ENCODE results near the gene KRT17. TPM values are rescaled to one million over a fixed set of nuclear protein-coding genes. Genes with fewer than 3 reads are reported as not detected.

KRT17 gene
- total and polyA plus RNA-seq, 2 experiments from 2014 or later = 1.8 to 3.8 TPM

DNA sequence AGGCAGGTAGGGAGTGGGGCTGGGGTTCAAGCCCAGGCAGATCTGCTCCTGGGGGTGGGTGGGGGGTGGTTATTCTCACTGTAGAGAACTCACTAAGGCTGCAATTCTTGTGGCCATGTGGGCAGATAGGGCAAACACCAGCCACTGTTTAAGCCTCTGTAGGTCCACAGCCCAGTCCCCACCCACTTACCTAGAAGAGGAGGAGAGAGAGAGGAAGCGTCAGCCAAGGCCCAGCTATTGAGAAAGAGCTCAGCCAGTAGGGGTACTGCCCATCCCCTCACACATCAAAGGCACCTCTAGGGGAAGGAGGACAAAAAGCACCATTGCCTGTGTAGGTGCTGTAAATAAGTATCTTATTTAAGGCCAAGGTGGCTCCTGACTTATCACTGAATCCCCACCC lies 24.7 kb downstream of the KRT17 start:
- no peak overlapping the region for H3K27ac ChIP-seq
- no peaks in the 10 kb centered on the region for H3K4me1 ChIP-seq (ENCODE audit: insufficient read depth)
- no peaks in the 10 kb centered on the region for H3K9me2 ChIP-seq (ENCODE audit: insufficient read depth)
- no peaks in the 10 kb centered on the region for H3K9me3 ChIP-seq (ENCODE audit: low read depth)
- no peaks in the 10 kb centered on the region for H3K79me2 ChIP-seq (ENCODE audit: insufficient read depth)
- no peaks in the 10 kb centered on the region for H3F3A ChIP-seq (ENCODE audit: insufficient read depth)
- no peak for DNase-seq
- no peak overlapping the region for H3K4me3 ChIP-seq
- WGBS, 2 experiments (ENCODE audit: low coverage in 1 of 2, low lambda C conversion rate in 2 of 2, missing lambda C conversion rate in 2 of 2) = 84 to 100% methylated on average over 1 of the region's 1 CpG
- no peaks in the 10 kb centered on the region for H4K20me1 ChIP-seq (ENCODE audit: insufficient read depth)
- H3K4me2 ChIP-seq (ENCODE audit: unreplicated experiment) = no peak overlapping the region
- H3K27me3 ChIP-seq (replicated peaks; ENCODE audit: insufficient read depth) = peaks cover 34% of the 10 kb centered on the region
- in situ Hi-C loops (cut with MboI) = no loop called here
- no peaks in the 10 kb centered on the region for H3K36me3 ChIP-seq (ENCODE audit: low read depth)
- no peak overlapping the region for H3K9ac ChIP-seq
- TF ChIP-seq EZH2phosphoT487 (IDR thresholded peaks at IDR 0.05; ENCODE audit: insufficient read depth, low read depth) (no peak), EZH2 (IDR thresholded peaks at IDR 0.05; ENCODE audit: insufficient read depth, poor library complexity, severe bottlenecking) (no peak)
- H2AFZ ChIP-seq = no peak overlapping the region

DNA sequence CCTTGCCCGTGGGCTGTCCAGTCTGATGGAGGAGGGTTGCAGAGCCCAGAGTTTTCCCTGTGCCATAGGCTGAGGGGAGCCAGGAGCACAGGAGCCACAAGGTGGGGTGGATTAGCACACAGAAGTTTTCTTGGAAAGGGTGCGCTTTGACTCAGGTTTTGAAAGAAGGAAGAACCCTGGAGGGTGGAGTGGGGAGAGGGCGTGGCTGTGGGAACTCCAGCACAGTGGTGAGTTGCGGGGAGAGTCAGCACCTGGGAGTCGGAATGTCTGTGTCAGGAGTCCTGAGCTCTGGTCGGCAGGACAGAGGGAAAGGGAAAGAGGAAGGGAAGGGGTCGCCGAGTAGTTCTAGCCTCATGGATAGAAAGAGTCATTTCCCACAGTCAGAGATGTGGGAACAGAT lies 28.8 kb downstream of the KRT17 start:
- H3K27me3 ChIP-seq (replicated peaks; ENCODE audit: insufficient read depth) = peaks cover 29% of the 10 kb centered on the region; the same call in 1 of the 2 replicates
- no peaks in the 10 kb centered on the region for H3K9me3 ChIP-seq (ENCODE audit: low read depth)
- no peak overlapping the region for H3K4me2 ChIP-seq (ENCODE audit: unreplicated experiment)
- H3K27ac ChIP-seq = no peak overlapping the region
- no peaks in the 10 kb centered on the region for H3K4me1 ChIP-seq (ENCODE audit: insufficient read depth)
- H3K9ac ChIP-seq = no peak overlapping the region
- no peak overlapping the region for H3K4me3 ChIP-seq
- H3K9me2 ChIP-seq (ENCODE audit: insufficient read depth) = no peaks in the 10 kb centered on the region
- no peaks in the 10 kb centered on the region for H3K79me2 ChIP-seq (ENCODE audit: insufficient read depth)
- no peaks in the 10 kb centered on the region for H4K20me1 ChIP-seq (ENCODE audit: insufficient read depth)
- H3F3A ChIP-seq (ENCODE audit: insufficient read depth) = no peaks in the 10 kb centered on the region
- DNase-seq = no peak
- no peak for TF ChIP-seq EZH2phosphoT487 (IDR thresholded peaks at IDR 0.05; ENCODE audit: insufficient read depth, low read depth)
- TF ChIP-seq EZH2 (IDR thresholded peaks at IDR 0.05; ENCODE audit: insufficient read depth, poor library complexity, severe bottlenecking) = no peak
- no peaks in the 10 kb centered on the region for H3K36me3 ChIP-seq (ENCODE audit: low read depth)
- 70% methylated on average over 8 of the region's 8 CpGs for WGBS, 2 experiments (ENCODE audit: low coverage in 1 of 2, low lambda C conversion rate in 2 of 2, missing lambda C conversion rate in 2 of 2)
- H2AFZ ChIP-seq = no peak overlapping the region
- in situ Hi-C loops (cut with MboI) = no loop called here

GRCh38 chr17:41594363-41594915 lies 29.9 kb downstream of the KRT17 start:
- TF ChIP-seq EZH2 (IDR thresholded peaks at IDR 0.05; ENCODE audit: insufficient read depth, poor library complexity, severe bottlenecking) (no peak), EZH2phosphoT487 (IDR thresholded peaks at IDR 0.05; ENCODE audit: insufficient read depth, low read depth) (no peak)
- Histone ChIP-seq H3K4me2 (ENCODE audit: unreplicated experiment) (no peak overlapping the region), H3K79me2 (ENCODE audit: insufficient read depth) (no peaks in the 10 kb centered on the region), H3K4me3 (no peak overlapping the region), H3K27ac (no peak overlapping the region), H3K27me3 (replicated peaks; ENCODE audit: insufficient read depth) (peaks cover 30% of the 10 kb centered on the region; the same call in 1 of the 2 replicates), H3K9me3 (ENCODE audit: low read depth) (no peaks in the 10 kb centered on the region), H3K9ac (no peak overlapping the region), H3K36me3 (ENCODE audit: low read depth) (no peaks in the 10 kb centered on the region), H2AFZ (no peak overlapping the region), H4K20me1 (ENCODE audit: insufficient read depth) (no peaks in the 10 kb centered on the region), H3K4me1 (ENCODE audit: insufficient read depth) (no peaks in the 10 kb centered on the region), H3F3A (ENCODE audit: insufficient read depth) (no peaks in the 10 kb centered on the region), H3K9me2 (ENCODE audit: insufficient read depth) (no peaks in the 10 kb centered on the region)
- 51 to 52% methylated on average over 3 of the region's 3 CpGs for WGBS, 2 experiments (ENCODE audit: low coverage in 1 of 2, low lambda C conversion rate in 2 of 2, missing lambda C conversion rate in 2 of 2)
- in situ Hi-C loops (cut with MboI) = no loop called here
- DNase-seq = no peak

GRCh38 chr17:41593306-41593981 lies 30.9 kb downstream of the KRT17 start:
- no peak overlapping the region for H3K4me2 ChIP-seq (ENCODE audit: unreplicated experiment)
- no peak overlapping the region for H2AFZ ChIP-seq
- no peaks in the 10 kb centered on the region for H4K20me1 ChIP-seq (ENCODE audit: insufficient read depth)
- H3K27ac ChIP-seq = no peak overlapping the region
- TF ChIP-seq EZH2phosphoT487 (IDR thresholded peaks at IDR 0.05; ENCODE audit: insufficient read depth, low read depth) = no peak
- no peak for TF ChIP-seq EZH2 (IDR thresholded peaks at IDR 0.05; ENCODE audit: insufficient read depth, poor library complexity, severe bottlenecking)
- DNase-seq = no peak
- in situ Hi-C loops (cut with MboI) = no loop called here
- no peak overlapping the region for H3K9ac ChIP-seq
- H3K4me3 ChIP-seq = no peak overlapping the region
- 45% methylated on average over 6 to 8 of the region's 8 CpGs for WGBS, 2 experiments (ENCODE audit: low coverage in 1 of 2, low lambda C conversion rate in 2 of 2, missing lambda C conversion rate in 2 of 2)
- H3K27me3 ChIP-seq (replicated peaks; ENCODE audit: insufficient read depth) = peaks cover 35% of the 10 kb centered on the region; the same call in 1 of the 2 replicates
- H3K79me2 ChIP-seq (ENCODE audit: insufficient read depth) = no peaks in the 10 kb centered on the region
- no peaks in the 10 kb centered on the region for H3K9me2 ChIP-seq (ENCODE audit: insufficient read depth)
- no peaks in the 10 kb centered on the region for H3F3A ChIP-seq (ENCODE audit: insufficient read depth)
- no peaks in the 10 kb centered on the region for H3K4me1 ChIP-seq (ENCODE audit: insufficient read depth)
- H3K36me3 ChIP-seq (ENCODE audit: low read depth) = no peaks in the 10 kb centered on the region
- no peaks in the 10 kb centered on the region for H3K9me3 ChIP-seq (ENCODE audit: low read depth)
